ENCODE measurements around the gene CREBRF. TPM values are rescaled to one million over a fixed set of nuclear protein-coding genes. Genes with fewer than 3 reads are reported as not detected.

The CREBRF gene
- total and polyA plus RNA-seq, 9 of the 15 experiments (the other 6 are each of a cell fraction or from before 2014, with no cell fraction given): 1.1 to 4.9 (median 2.9) TPM

DNA sequence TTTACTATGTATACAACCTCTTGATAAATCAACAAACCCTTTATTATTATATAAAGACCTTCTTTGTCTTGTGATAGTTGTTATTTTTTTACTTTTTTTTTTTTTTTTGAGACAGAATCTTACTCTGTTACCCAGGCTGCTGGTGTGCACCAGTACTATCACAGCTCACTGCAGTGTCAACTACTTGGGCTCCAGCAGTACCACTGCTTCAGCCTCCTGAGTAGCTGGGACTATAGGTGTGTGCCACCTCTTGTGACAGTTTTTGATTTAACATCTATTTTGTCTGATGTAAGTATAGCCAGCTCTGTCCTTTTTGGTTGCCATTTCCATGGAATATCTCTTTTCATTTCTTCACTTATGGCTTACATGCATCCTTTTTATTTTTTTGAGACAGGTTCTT is 42.6 kb downstream of the CREBRF start:
- no TSS peak for BruUV-seq (replicated peaks)
- Histone ChIP-seq H3K9me3 (replicated peaks; ENCODE audit: control insufficient read depth, insufficient read depth, low read depth, low read length) (no peaks in the 10 kb centered on the region; the same call in 1 of the 2 replicates), H3K4me1 (replicated peaks in 1 of 2; ENCODE audit: control insufficient read depth in 2 of 2, insufficient read depth in 2 of 2, low read length in 2 of 2) (no peaks in the 10 kb centered on the region), H3K4me3 (no peak overlapping the region), H3K9me1 (ENCODE audit: control insufficient read depth, insufficient read depth, low read length) (no peaks in the 10 kb centered on the region), H4K20me1 (replicated peaks; ENCODE audit: control insufficient read depth, insufficient read depth, low read length) (no peaks in the 10 kb centered on the region), H2AFZ (ENCODE audit: low read depth, low read length) (no peak overlapping the region), H3K4me2 (ENCODE audit: insufficient read depth, low read length) (no peak overlapping the region), H3K36me3 (ENCODE audit: control insufficient read depth, insufficient read depth, low read length) (no peaks in the 10 kb centered on the region), H3K79me2 (ENCODE audit: control insufficient read depth, insufficient read depth, low read length) (no peaks in the 10 kb centered on the region), H3K27me3 (ENCODE audit: control insufficient read depth in 2 of 2, insufficient read depth in 2 of 2, low read length in 2 of 2) (no peaks in the 10 kb centered on the region), H3K9ac (ENCODE audit: insufficient read depth in 1 of 2, low read depth in 2 of 2, low read length in 2 of 2) (no peak overlapping the region), H3K27ac (ENCODE audit: extremely low read depth, low read depth, low read length) (no peak overlapping the region)
- no peak for ATAC-seq
- ChIA-PET POLR2A (interaction anchor here (0.5 kb wide), 1 partner anchor 403 kb away, joined by 3 read pairs; no protein-coding TSS in a partner anchor), CTCF (ENCODE audit: low intra/inter-chr PET ratio) (no interaction called here)
- in situ Hi-C loops (cut with MboI): no loop called here
- DNase-seq (ENCODE audit: extremely low read depth in 1 of 4, low spot score in 3 of 4): no peak
- intact Hi-C loops (cut with micrococcal nuclease): no loop called here
- no peak for TF ChIP-seq ZNF551 (CRISPR knock-in tag; IDR thresholded peaks at IDR 0.05)
- TF ChIP-seq ETV5 (CRISPR knock-in tag; IDR thresholded peaks at IDR 0.05; ENCODE audit: low read depth): no peak
- no peak for TF ChIP-seq STAG1 (CRISPR knock-in tag; IDR thresholded peaks at IDR 0.05; ENCODE audit: borderline replicate concordance)
- no peak for TF ChIP-seq ZNF324 (CRISPR knock-in tag; IDR thresholded peaks at IDR 0.05)
- TF ChIP-seq, protein P1, sequence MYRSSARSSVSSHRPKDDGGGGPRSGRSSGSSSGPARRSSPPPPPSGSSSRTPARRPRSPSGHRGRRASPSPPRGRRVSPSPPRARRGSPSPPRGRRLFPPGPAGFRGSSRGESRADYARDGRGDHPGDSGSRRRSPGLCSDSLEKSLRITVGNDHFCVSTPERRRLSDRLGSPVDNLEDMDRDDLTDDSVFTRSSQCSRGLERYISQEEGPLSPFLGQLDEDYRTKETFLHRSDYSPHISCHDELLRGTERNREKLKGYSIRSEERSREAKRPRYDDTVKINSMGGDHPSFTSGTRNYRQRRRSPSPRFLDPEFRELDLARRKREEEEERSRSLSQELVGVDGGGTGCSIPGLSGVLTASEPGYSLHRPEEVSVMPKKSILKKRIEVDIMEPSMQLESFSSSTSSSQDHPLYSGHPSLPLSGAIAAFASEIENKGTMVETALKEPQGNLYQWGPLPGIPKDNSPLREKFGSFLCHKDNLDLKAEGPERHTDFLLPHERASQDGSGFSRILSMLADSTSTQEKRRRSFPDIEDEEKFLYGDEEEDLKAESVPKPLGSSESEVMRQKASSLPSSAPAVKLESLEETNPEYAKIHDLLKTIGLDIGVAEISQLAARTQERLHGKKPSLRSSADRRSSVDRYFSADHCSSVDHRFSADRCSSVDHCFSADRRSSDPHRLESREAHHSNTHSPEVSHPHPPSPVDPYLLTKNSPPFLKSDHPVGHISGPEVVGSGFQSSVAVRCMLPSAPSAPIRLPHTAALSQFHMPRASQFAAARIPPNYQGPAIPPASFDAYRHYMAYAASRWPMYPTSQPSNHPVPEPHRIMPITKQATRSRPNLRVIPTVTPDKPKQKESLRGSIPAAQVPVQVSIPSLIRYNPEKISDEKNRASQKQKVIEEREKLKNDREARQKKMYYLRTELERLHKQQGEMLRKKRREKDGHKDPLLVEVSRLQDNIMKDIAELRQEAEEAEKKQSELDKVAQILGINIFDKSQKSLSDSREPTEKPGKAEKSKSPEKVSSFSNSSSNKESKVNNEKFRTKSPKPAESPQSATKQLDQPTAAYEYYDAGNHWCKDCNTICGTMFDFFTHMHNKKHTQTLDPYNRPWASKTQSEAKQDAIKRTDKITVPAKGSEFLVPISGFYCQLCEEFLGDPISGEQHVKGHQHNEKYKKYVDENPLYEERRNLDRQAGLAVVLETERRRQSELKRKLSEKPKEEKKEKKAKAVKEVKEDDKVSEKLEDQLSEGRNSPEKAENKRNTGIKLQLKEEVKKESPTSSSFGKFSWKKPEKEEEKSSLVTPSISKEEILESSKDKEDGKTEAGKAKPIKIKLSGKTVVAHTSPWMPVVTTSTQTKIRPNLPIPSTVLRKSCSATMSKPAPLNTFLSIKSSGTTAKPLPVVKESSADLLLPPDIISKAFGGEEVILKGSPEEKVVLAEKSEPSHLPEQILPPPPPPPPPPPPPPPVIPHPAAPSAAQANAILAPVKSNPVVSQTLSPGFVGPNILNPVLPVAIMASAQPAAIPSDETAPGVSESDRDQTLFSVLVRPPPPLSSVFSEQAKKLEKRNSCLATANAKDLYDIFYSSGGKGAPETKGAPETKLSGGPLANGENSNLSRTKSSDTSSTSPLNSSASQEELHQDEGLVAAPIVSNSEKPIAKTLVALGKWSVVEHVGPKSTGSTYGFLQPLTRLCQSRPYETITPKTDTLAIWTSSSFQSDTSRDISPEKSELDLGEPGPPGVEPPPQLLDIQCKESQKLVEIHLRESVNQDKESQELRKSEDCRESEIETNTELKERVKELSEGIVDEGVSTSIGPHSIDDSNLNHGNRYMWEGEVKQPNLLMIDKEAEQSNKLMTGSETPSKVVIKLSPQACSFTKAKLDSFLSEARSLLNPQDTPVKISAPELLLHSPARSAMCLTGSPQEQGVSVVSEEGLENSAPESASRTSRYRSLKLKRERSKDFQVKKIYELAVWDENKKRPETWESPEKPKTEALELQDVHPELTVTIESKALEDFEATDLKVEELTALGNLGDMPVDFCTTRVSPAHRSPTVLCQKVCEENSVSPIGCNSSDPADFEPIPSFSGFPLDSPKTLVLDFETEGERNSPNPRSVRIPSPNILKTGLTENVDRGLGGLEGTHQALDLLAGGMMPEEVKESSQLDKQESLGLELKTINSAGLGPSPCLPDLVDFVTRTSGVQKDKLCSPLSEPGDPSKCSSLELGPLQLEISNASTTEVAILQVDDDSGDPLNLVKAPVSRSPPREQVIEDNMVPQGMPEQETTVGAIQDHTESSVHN (IDR thresholded peaks at IDR 0.05; ENCODE audit: borderline replicate concordance in 1 of 2, low read depth in 1 of 2): no peak
- no peak for TF ChIP-seq THRAP3 (IDR thresholded peaks at IDR 0.05; ENCODE audit: borderline replicate concordance)
- no peak for TF ChIP-seq FOS (IDR thresholded peaks at IDR 0.05; ENCODE audit: extremely low read depth, insufficient read length)
- TF ChIP-seq GABPB1 (CRISPR knock-in tag; IDR thresholded peaks at IDR 0.05): no peak
- TF ChIP-seq SOX6 (IDR thresholded peaks at IDR 0.05): no peak
- TF ChIP-seq MCM7 (IDR thresholded peaks at IDR 0.05): no peak
- TF ChIP-seq, protein P2, sequence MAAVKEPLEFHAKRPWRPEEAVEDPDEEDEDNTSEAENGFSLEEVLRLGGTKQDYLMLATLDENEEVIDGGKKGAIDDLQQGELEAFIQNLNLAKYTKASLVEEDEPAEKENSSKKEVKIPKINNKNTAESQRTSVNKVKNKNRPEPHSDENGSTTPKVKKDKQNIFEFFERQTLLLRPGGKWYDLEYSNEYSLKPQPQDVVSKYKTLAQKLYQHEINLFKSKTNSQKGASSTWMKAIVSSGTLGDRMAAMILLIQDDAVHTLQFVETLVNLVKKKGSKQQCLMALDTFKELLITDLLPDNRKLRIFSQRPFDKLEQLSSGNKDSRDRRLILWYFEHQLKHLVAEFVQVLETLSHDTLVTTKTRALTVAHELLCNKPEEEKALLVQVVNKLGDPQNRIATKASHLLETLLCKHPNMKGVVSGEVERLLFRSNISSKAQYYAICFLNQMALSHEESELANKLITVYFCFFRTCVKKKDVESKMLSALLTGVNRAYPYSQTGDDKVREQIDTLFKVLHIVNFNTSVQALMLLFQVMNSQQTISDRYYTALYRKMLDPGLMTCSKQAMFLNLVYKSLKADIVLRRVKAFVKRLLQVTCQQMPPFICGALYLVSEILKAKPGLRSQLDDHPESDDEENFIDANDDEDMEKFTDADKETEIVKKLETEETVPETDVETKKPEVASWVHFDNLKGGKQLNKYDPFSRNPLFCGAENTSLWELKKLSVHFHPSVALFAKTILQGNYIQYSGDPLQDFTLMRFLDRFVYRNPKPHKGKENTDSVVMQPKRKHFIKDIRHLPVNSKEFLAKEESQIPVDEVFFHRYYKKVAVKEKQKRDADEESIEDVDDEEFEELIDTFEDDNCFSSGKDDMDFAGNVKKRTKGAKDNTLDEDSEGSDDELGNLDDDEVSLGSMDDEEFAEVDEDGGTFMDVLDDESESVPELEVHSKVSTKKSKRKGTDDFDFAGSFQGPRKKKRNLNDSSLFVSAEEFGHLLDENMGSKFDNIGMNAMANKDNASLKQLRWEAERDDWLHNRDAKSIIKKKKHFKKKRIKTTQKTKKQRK (IDR thresholded peaks at IDR 0.05; ENCODE audit: borderline replicate concordance, low read depth, low read length): no peak
- TF ChIP-seq PHB (CRISPR knock-in tag; IDR thresholded peaks at IDR 0.05): no peak
- no peak for TF ChIP-seq DPF2 (IDR thresholded peaks at IDR 0.05)
- TF ChIP-seq ARID2 (IDR thresholded peaks at IDR 0.05): no peak
- no peak for FAIRE-seq
